ENCODE results near the gene JADE3. TPM values are rescaled to one million over a fixed set of nuclear protein-coding genes. Genes with fewer than 3 reads are reported as not detected.

JADE3 gene
- total RNA-seq (2012; rRNA removed) = 2.2 and 2.3 TPM in 2 replicates

- Histone ChIP-seq H3K4me1 (ENCODE audit: control insufficient read depth, insufficient read depth, low read length) (no peaks in the 10 kb centered on the region), H3K36me3 (ENCODE audit: insufficient read depth, low read length) (no peaks in the 10 kb centered on the region), H3K4me3 (ENCODE audit: low read length) (peak within 1 kb of the TSS; percentile 86), H3K9ac (ENCODE audit: low read depth, low read length) (peak within 1 kb of the TSS; percentile 71), H3K27me3 (ENCODE audit: control insufficient read depth, insufficient read depth, low read length) (peaks cover 13% of the 10 kb centered on the region), H3K9me3 (replicated peaks; ENCODE audit: low read length) (no peaks in the 10 kb centered on the region), H3K4me2 (ENCODE audit: low read length) (peak within 1 kb of the TSS; percentile 85)
These were observed at the start of gene JADE3 for GRCh38 chrX:46912098-46912602. TSS of gene JADE3 (plus strand) at chrX:46912421. CDS start at chrX:46984895, 72,474 bp downstream.

- peaks cover 8% of the 10 kb centered on the region for H3K36me3 ChIP-seq (ENCODE audit: insufficient read depth, low read length)
- H3K4me2 ChIP-seq (ENCODE audit: low read length) = no peak overlapping the region
- H3K4me3 ChIP-seq (ENCODE audit: low read length) = no peak overlapping the region
- no peaks in the 10 kb centered on the region for H3K4me1 ChIP-seq (ENCODE audit: control insufficient read depth, insufficient read depth, low read length)
- no peak overlapping the region for H3K9ac ChIP-seq (ENCODE audit: low read depth, low read length)
- no peaks in the 10 kb centered on the region for H3K27me3 ChIP-seq (ENCODE audit: control insufficient read depth, insufficient read depth, low read length)
- no peaks in the 10 kb centered on the region for H3K9me3 ChIP-seq (replicated peaks; ENCODE audit: low read length)
These were observed 49.1 kb upstream of the JADE3 start for GRCh38 chrX:46863072-46863471.

GRCh38 chrX:46864606-46865005 lies 47.6 kb upstream of the JADE3 start:
- Histone ChIP-seq H3K4me1 (ENCODE audit: control insufficient read depth, insufficient read depth, low read length) (no peaks in the 10 kb centered on the region), H3K27me3 (ENCODE audit: control insufficient read depth, insufficient read depth, low read length) (no peaks in the 10 kb centered on the region), H3K9me3 (replicated peaks; ENCODE audit: low read length) (no peaks in the 10 kb centered on the region), H3K4me3 (ENCODE audit: low read length) (no peak overlapping the region), H3K4me2 (ENCODE audit: low read length) (no peak overlapping the region), H3K36me3 (ENCODE audit: insufficient read depth, low read length) (peaks cover 6% of the 10 kb centered on the region), H3K9ac (ENCODE audit: low read depth, low read length) (no peak overlapping the region)

- Histone ChIP-seq H3K36me3 (ENCODE audit: insufficient read depth, low read length) (no peaks in the 10 kb centered on the region), H3K4me2 (ENCODE audit: low read length) (no peak overlapping the region), H3K4me1 (ENCODE audit: control insufficient read depth, insufficient read depth, low read length) (no peaks in the 10 kb centered on the region), H3K4me3 (ENCODE audit: low read length) (no peak overlapping the region), H3K9me3 (replicated peaks; ENCODE audit: low read length) (no peaks in the 10 kb centered on the region), H3K27me3 (ENCODE audit: control insufficient read depth, insufficient read depth, low read length) (no peaks in the 10 kb centered on the region), H3K9ac (ENCODE audit: low read depth, low read length) (no peak overlapping the region)
These were observed 46.9 kb upstream of the JADE3 start for GRCh38 chrX:46865281-46865680.

- no peaks in the 10 kb centered on the region for H3K27me3 ChIP-seq (ENCODE audit: control insufficient read depth, insufficient read depth, low read length)
- H3K4me3 ChIP-seq (ENCODE audit: low read length) = no peak overlapping the region
- H3K4me1 ChIP-seq (ENCODE audit: control insufficient read depth, insufficient read depth, low read length) = no peaks in the 10 kb centered on the region
- H3K36me3 ChIP-seq (ENCODE audit: insufficient read depth, low read length) = no peaks in the 10 kb centered on the region
- no peak overlapping the region for H3K4me2 ChIP-seq (ENCODE audit: low read length)
- H3K9ac ChIP-seq (ENCODE audit: low read depth, low read length) = no peak overlapping the region
- H3K9me3 ChIP-seq (replicated peaks; ENCODE audit: low read length) = no peaks in the 10 kb centered on the region
These were observed 45.5 kb upstream of the JADE3 start for GRCh38 chrX:46866726-46867125.

GRCh38 chrX:46873746-46874145 lies 38.5 kb upstream of the JADE3 start:
- no peak overlapping the region for H3K4me3 ChIP-seq (ENCODE audit: low read length)
- H3K27me3 ChIP-seq (ENCODE audit: control insufficient read depth, insufficient read depth, low read length) = no peaks in the 10 kb centered on the region
- peaks cover 6% of the 10 kb centered on the region for H3K4me1 ChIP-seq (ENCODE audit: control insufficient read depth, insufficient read depth, low read length)
- H3K36me3 ChIP-seq (ENCODE audit: insufficient read depth, low read length) = no peaks in the 10 kb centered on the region
- no peak overlapping the region for H3K4me2 ChIP-seq (ENCODE audit: low read length)
- no peaks in the 10 kb centered on the region for H3K9me3 ChIP-seq (replicated peaks; ENCODE audit: low read length)
- no peak overlapping the region for H3K9ac ChIP-seq (ENCODE audit: low read depth, low read length)

GRCh38 chrX:46876901-46877300 lies 35.3 kb upstream of the JADE3 start:
- no peak overlapping the region for H3K4me2 ChIP-seq (ENCODE audit: low read length)
- no peaks in the 10 kb centered on the region for H3K9me3 ChIP-seq (replicated peaks; ENCODE audit: low read length)
- no peak overlapping the region for H3K9ac ChIP-seq (ENCODE audit: low read depth, low read length)
- no peaks in the 10 kb centered on the region for H3K36me3 ChIP-seq (ENCODE audit: insufficient read depth, low read length)
- H3K4me3 ChIP-seq (ENCODE audit: low read length) = no peak overlapping the region
- H3K27me3 ChIP-seq (ENCODE audit: control insufficient read depth, insufficient read depth, low read length) = no peaks in the 10 kb centered on the region
- H3K4me1 ChIP-seq (ENCODE audit: control insufficient read depth, insufficient read depth, low read length) = peaks cover 6% of the 10 kb centered on the region

- Histone ChIP-seq H3K9me3 (replicated peaks; ENCODE audit: low read length) (no peaks in the 10 kb centered on the region), H3K9ac (ENCODE audit: low read depth, low read length) (no peak overlapping the region), H3K4me1 (ENCODE audit: control insufficient read depth, insufficient read depth, low read length) (no peaks in the 10 kb centered on the region), H3K36me3 (ENCODE audit: insufficient read depth, low read length) (no peaks in the 10 kb centered on the region), H3K4me2 (ENCODE audit: low read length) (no peak overlapping the region), H3K4me3 (ENCODE audit: low read length) (no peak overlapping the region), H3K27me3 (ENCODE audit: control insufficient read depth, insufficient read depth, low read length) (no peaks in the 10 kb centered on the region)
These were observed 30.0 kb upstream of the JADE3 start for GRCh38 chrX:46882266-46882665.

- Histone ChIP-seq H3K27me3 (ENCODE audit: control insufficient read depth, insufficient read depth, low read length) (no peaks in the 10 kb centered on the region), H3K9ac (ENCODE audit: low read depth, low read length) (no peak overlapping the region), H3K4me3 (ENCODE audit: low read length) (no peak overlapping the region), H3K4me1 (ENCODE audit: control insufficient read depth, insufficient read depth, low read length) (no peaks in the 10 kb centered on the region), H3K36me3 (ENCODE audit: insufficient read depth, low read length) (no peaks in the 10 kb centered on the region), H3K4me2 (ENCODE audit: low read length) (no peak overlapping the region), H3K9me3 (replicated peaks; ENCODE audit: low read length) (no peaks in the 10 kb centered on the region)
These were observed 27.4 kb upstream of the JADE3 start for GRCh38 chrX:46884799-46885198.

- H3K4me1 ChIP-seq (ENCODE audit: control insufficient read depth, insufficient read depth, low read length) = no peaks in the 10 kb centered on the region
- no peaks in the 10 kb centered on the region for H3K36me3 ChIP-seq (ENCODE audit: insufficient read depth, low read length)
- H3K4me2 ChIP-seq (ENCODE audit: low read length) = no peak overlapping the region
- H3K4me3 ChIP-seq (ENCODE audit: low read length) = no peak overlapping the region
- H3K9ac ChIP-seq (ENCODE audit: low read depth, low read length) = no peak overlapping the region
- no peaks in the 10 kb centered on the region for H3K9me3 ChIP-seq (replicated peaks; ENCODE audit: low read length)
- peaks cover 5% of the 10 kb centered on the region for H3K27me3 ChIP-seq (ENCODE audit: control insufficient read depth, insufficient read depth, low read length)
These were observed 14.0 kb upstream of the JADE3 start for GRCh38 chrX:46898207-46898606.

GRCh38 chrX:46903458-46904242 lies 8.6 kb upstream of the JADE3 start:
- peaks cover 12% of the 10 kb centered on the region for H3K27me3 ChIP-seq (ENCODE audit: control insufficient read depth, insufficient read depth, low read length)
- H3K9ac ChIP-seq (ENCODE audit: low read depth, low read length) = no peak overlapping the region
- H3K36me3 ChIP-seq (ENCODE audit: insufficient read depth, low read length) = no peaks in the 10 kb centered on the region
- no peaks in the 10 kb centered on the region for H3K9me3 ChIP-seq (replicated peaks; ENCODE audit: low read length)
- H3K4me1 ChIP-seq (ENCODE audit: control insufficient read depth, insufficient read depth, low read length) = no peaks in the 10 kb centered on the region
- peak overlapping the region; percentile 95 for H3K4me2 ChIP-seq (ENCODE audit: low read length)
- peak overlapping the region; percentile 78 for H3K4me3 ChIP-seq (ENCODE audit: low read length)

GRCh38 chrX:46904626-46905025 lies 7.6 kb upstream of the JADE3 start:
- H3K4me1 ChIP-seq (ENCODE audit: control insufficient read depth, insufficient read depth, low read length) = no peaks in the 10 kb centered on the region
- peaks cover 18% of the 10 kb centered on the region for H3K27me3 ChIP-seq (ENCODE audit: control insufficient read depth, insufficient read depth, low read length)
- no peak overlapping the region for H3K9ac ChIP-seq (ENCODE audit: low read depth, low read length)
- no peak overlapping the region for H3K4me3 ChIP-seq (ENCODE audit: low read length)
- no peaks in the 10 kb centered on the region for H3K9me3 ChIP-seq (replicated peaks; ENCODE audit: low read length)
- H3K36me3 ChIP-seq (ENCODE audit: insufficient read depth, low read length) = no peaks in the 10 kb centered on the region
- H3K4me2 ChIP-seq (ENCODE audit: low read length) = no peak overlapping the region
